Measurements from ENCODE around the gene AFAP1L2. TPM values are rescaled to one million over a fixed set of nuclear protein-coding genes. Genes with fewer than 3 reads are reported as not detected.

AFAP1L2 gene
- total and polyA plus RNA-seq, 9 of the 15 experiments (the other 6 are each of a cell fraction or from before 2014, with no cell fraction given): 0.07 TPM; not detected in 8

DNA sequence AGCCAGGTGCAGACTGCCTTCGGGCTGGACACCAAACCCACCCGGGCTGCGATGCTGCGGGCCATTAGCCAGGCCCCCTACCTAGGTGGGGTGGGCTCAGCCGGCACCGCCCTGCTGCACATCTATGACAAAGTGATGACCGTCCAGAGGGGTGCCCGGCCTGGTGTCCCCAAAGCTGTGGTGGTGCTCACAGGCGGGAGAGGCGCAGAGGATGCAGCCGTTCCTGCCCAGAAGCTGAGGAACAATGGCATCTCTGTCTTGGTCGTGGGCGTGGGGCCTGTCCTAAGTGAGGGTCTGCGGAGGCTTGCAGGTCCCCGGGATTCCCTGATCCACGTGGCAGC is 115.2 kb downstream of the AFAP1L2 start:
- H3K27me3 ChIP-seq (ENCODE audit: control insufficient read depth in 2 of 2, insufficient read depth in 2 of 2, low read length in 2 of 2): peaks cover 0 to 42% of the 10 kb centered on the region in 2 experiments; a peak in 3 of 5 replicates
- ChIA-PET CTCF (ENCODE audit: low intra/inter-chr PET ratio) (no interaction called here), POLR2A (no interaction called here)
- ATAC-seq: no peak
- no peak for FAIRE-seq
- no peaks in the 10 kb centered on the region for H4K20me1 ChIP-seq (replicated peaks; ENCODE audit: control insufficient read depth, insufficient read depth, low read length)
- no peak overlapping the region for H2AFZ ChIP-seq (ENCODE audit: low read depth, low read length)
- H3K9me3 ChIP-seq (replicated peaks; ENCODE audit: control insufficient read depth, insufficient read depth, low read depth, low read length): no peaks in the 10 kb centered on the region
- no peak for TF ChIP-seq ZNF217 (CRISPR knock-in tag; IDR thresholded peaks at IDR 0.05)
- TF ChIP-seq NCOA6 (IDR thresholded peaks at IDR 0.05): no peak
- no peak for TF ChIP-seq SRF (CRISPR knock-in tag; IDR thresholded peaks at IDR 0.05)
- TF ChIP-seq HOXB6 (CRISPR knock-in tag; IDR thresholded peaks at IDR 0.05; ENCODE audit: borderline replicate concordance): no peak
- no peak for TF ChIP-seq SLC30A9 (CRISPR knock-in tag; IDR thresholded peaks at IDR 0.05)
- no peak for TF ChIP-seq ZSCAN32 (CRISPR knock-in tag; IDR thresholded peaks at IDR 0.05)
- no peak for TF ChIP-seq CXXC5 (CRISPR knock-in tag; IDR thresholded peaks at IDR 0.05)
- TF ChIP-seq, protein P1, sequence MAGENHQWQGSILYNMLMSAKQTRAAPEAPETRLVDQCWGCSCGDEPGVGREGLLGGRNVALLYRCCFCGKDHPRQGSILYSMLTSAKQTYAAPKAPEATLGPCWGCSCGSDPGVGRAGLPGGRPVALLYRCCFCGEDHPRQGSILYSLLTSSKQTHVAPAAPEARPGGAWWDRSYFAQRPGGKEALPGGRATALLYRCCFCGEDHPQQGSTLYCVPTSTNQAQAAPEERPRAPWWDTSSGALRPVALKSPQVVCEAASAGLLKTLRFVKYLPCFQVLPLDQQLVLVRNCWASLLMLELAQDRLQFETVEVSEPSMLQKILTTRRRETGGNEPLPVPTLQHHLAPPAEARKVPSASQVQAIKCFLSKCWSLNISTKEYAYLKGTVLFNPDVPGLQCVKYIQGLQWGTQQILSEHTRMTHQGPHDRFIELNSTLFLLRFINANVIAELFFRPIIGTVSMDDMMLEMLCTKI (IDR thresholded peaks at IDR 0.05; ENCODE audit: partially characterized antibody): no peak
- TF ChIP-seq EGR1 (conservative IDR thresholded peaks at IDR 0.05): no peak
- TF ChIP-seq, protein P2, sequence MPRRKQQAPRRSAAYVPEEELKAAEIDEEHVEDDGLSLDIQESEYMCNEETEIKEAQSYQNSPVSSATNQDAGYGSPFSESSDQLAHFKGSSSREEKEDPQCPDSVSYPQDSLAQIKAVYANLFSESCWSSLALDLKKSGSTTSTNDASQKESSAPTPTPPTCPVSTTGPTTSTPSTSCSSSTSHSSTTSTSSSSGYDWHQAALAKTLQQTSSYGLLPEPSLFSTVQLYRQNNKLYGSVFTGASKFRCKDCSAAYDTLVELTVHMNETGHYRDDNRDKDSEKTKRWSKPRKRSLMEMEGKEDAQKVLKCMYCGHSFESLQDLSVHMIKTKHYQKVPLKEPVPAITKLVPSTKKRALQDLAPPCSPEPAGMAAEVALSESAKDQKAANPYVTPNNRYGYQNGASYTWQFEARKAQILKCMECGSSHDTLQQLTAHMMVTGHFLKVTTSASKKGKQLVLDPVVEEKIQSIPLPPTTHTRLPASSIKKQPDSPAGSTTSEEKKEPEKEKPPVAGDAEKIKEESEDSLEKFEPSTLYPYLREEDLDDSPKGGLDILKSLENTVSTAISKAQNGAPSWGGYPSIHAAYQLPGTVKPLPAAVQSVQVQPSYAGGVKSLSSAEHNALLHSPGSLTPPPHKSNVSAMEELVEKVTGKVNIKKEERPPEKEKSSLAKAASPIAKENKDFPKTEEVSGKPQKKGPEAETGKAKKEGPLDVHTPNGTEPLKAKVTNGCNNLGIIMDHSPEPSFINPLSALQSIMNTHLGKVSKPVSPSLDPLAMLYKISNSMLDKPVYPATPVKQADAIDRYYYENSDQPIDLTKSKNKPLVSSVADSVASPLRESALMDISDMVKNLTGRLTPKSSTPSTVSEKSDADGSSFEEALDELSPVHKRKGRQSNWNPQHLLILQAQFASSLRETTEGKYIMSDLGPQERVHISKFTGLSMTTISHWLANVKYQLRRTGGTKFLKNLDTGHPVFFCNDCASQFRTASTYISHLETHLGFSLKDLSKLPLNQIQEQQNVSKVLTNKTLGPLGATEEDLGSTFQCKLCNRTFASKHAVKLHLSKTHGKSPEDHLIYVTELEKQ (CRISPR knock-in tag; IDR thresholded peaks at IDR 0.05): no peak
- no peak overlapping the region for H3K4me2 ChIP-seq (ENCODE audit: insufficient read depth, low read length)
- intact Hi-C loops (cut with micrococcal nuclease): no loop called here
- no peak overlapping the region for H3K4me3 ChIP-seq
- DNase-seq (ENCODE audit: extremely low read depth in 1 of 4, low spot score in 3 of 4): no peak
- no peak overlapping the region for H3K27ac ChIP-seq (ENCODE audit: extremely low read depth, low read depth, low read length)
- no peaks in the 10 kb centered on the region for H3K9me1 ChIP-seq (ENCODE audit: control insufficient read depth, insufficient read depth, low read length)
- no peak overlapping the region for H3K9ac ChIP-seq (ENCODE audit: insufficient read depth in 1 of 2, low read depth in 2 of 2, low read length in 2 of 2)
- H3K36me3 ChIP-seq (ENCODE audit: control insufficient read depth, insufficient read depth, low read length): no peaks in the 10 kb centered on the region
- no TSS peak for BruUV-seq (replicated peaks)
- WGBS (ENCODE audit: insufficient coverage, low coverage, missing lambda C conversion rate): 2% methylated on average over 13 of the region's 16 CpGs
- peaks cover 0 to 6% of the 10 kb centered on the region in 2 experiments; a peak in 2 of 5 replicates for H3K4me1 ChIP-seq (replicated peaks in 1 of 2; ENCODE audit: control insufficient read depth in 2 of 2, insufficient read depth in 2 of 2, low read length in 2 of 2)
- no peaks in the 10 kb centered on the region for H3K79me2 ChIP-seq (ENCODE audit: control insufficient read depth, insufficient read depth, low read length)
- in situ Hi-C loops (cut with MboI): no loop called here

Data from K562 (cell line).